GM21526 (cell line): ENCODE results near the gene ESYT1.

ENCODE experiments used
- ATAC-seq: cut with Tn5 transposase; IDR thresholded peaks from one replicate; pipeline ENCODE4 v1.9.1; 2021; ENCODE audit warnings: moderate library complexity; ENCODE audit not compliant: unreplicated experiment, low FRiP score

ESYT1 gene

GRCh38 chr12:56127888-56128669, at the start of gene ESYT1:
Gene ESYT1, plus strand, starts transcription at chr12:56128267. Its CDS starts 53 bp downstream, at chr12:56128320.
- peak; percentile 82 for ATAC-seq

- ATAC-seq, result no peak
Observed at GRCh38 chr12:56078427-56078826, 49.6 kb upstream of the ESYT1 start.

GRCh38 chr12:56078931-56079722, 48.9 kb upstream of the ESYT1 start:
- ATAC-seq, result no peak

- ATAC-seq, result no peak
Observed at GRCh38 chr12:56079723-56080555, 48.1 kb upstream of the ESYT1 start, which contains the start of gene ERBB3. Gene ERBB3, plus strand, starts transcription at chr12:56080165. Its CDS starts 136 bp downstream, at chr12:56080301.

GRCh38 chr12:56080556-56081138, 47.4 kb upstream of the ESYT1 start:
- ATAC-seq, result no peak

GRCh38 chr12:56081393-56082347, 46.4 kb upstream of the ESYT1 start:
- no peak for ATAC-seq

- no peak for ATAC-seq
Observed at GRCh38 chr12:56082382-56082781, 45.7 kb upstream of the ESYT1 start.

- no peak for ATAC-seq
Observed at GRCh38 chr12:56082967-56083366, 45.1 kb upstream of the ESYT1 start.

GRCh38 chr12:56084958-56085543, 43.0 kb upstream of the ESYT1 start:
- ATAC-seq, result no peak

- no peak for ATAC-seq
Observed at GRCh38 chr12:56086096-56086495, 42.0 kb upstream of the ESYT1 start.

GRCh38 chr12:56086608-56087007, 41.5 kb upstream of the ESYT1 start:
- no peak for ATAC-seq

GRCh38 chr12:56087220-56087619, 40.8 kb upstream of the ESYT1 start:
- ATAC-seq, result no peak

GRCh38 chr12:56097738-56098137, 30.3 kb upstream of the ESYT1 start:
- ATAC-seq, result no peak

GRCh38 chr12:56098592-56098991, 29.5 kb upstream of the ESYT1 start:
- no peak for ATAC-seq

GRCh38 chr12:56099787-56100186, 28.3 kb upstream of the ESYT1 start:
- ATAC-seq, result no peak

GRCh38 chr12:56101045-56101444, 27.0 kb upstream of the ESYT1 start:
- no peak for ATAC-seq

- no peak for ATAC-seq
Observed at GRCh38 chr12:56102683-56103065, 25.4 kb upstream of the ESYT1 start.

GRCh38 chr12:56103066-56103711, 24.9 kb upstream of the ESYT1 start:
- no peak for ATAC-seq

GRCh38 chr12:56103823-56104108, 24.3 kb upstream of the ESYT1 start:
- ATAC-seq, result no peak
